ENCODE results near the gene TPPP. TPM values are rescaled to one million over a fixed set of nuclear protein-coding genes. Genes with fewer than 3 reads are reported as not detected.

The TPPP gene
- total and polyA plus RNA-seq, 2 of the 13 experiments (the other 11 are each of a cell fraction or from before 2014, with no cell fraction given): 0.07 TPM; not detected in 1

DNA sequence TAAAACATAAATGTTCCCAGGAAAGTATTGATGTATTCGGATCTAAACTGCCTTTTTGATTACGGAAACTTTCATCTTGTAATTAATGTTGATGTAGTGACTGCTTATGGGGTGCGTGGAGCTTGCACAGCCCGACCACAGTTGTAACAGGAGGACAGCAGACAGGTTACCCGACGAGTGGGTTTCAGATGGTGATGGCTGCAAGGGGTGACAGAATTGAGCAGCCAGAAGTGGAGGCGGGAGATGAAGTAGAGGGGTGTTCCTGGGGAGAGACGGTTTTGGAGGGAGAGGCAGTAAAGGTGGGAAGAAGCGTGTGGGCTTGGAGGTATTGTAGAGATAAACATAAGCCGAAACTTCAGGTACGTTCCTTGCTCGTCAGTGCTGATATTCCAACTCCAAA is 75.3 kb downstream of the TPPP start:
- Histone ChIP-seq H3K36me3 (replicated peaks in 1 of 2; ENCODE audit: control insufficient read depth in 1 of 2, insufficient read depth in 2 of 2, low read length in 2 of 2) (peaks cover 13 to 51% of the 10 kb centered on the region in 2 experiments; a peak in 4 of 5 replicates), H2AFZ (ENCODE audit: low read length) (no peak overlapping the region), H3K4me3 (replicated peaks in 1 of 3; ENCODE audit: insufficient read depth in 1 of 3, low read depth in 2 of 3, low read length in 3 of 3) (no peak overlapping the region), H4K20me1 (ENCODE audit: insufficient read depth, low read length) (no peaks in the 10 kb centered on the region), H3K4me1 (ENCODE audit: insufficient read depth, low read length) (peaks cover 77% of the 10 kb centered on the region), H3K4me2 (ENCODE audit: low read depth, low read length) (no peak overlapping the region), H3K9me3 (ENCODE audit: low read length) (no peaks in the 10 kb centered on the region), H3K27ac (ENCODE audit: extremely low read length, insufficient read depth, low read length) (no peak overlapping the region), H3K9ac (ENCODE audit: insufficient read depth, low read depth, low read length) (no peak overlapping the region), H3K79me2 (ENCODE audit: insufficient read depth, low read length) (peaks cover 46% of the 10 kb centered on the region), H3K27me3 (ENCODE audit: control insufficient read depth in 1 of 2, insufficient read depth in 2 of 2, low read length in 2 of 2) (no peaks in the 10 kb centered on the region)
- POLR2A ChIA-PET: no interaction called here
- whole genome bisulfite sequencing (ENCODE audit: low lambda C conversion rate): 94% methylated on average over 12 of the region's 12 CpGs
- CTCF ChIA-PET (ENCODE audit: low intra/inter-chr PET ratio, low total read pairs): no interaction called here
- TF ChIP-seq SALL1 (CRISPR knock-in tag; IDR thresholded peaks at IDR 0.05): no peak
- TF ChIP-seq PRPF4 (IDR thresholded peaks at IDR 0.05; ENCODE audit: low read depth, low read length, poor library complexity, severe bottlenecking): peak; percentile 26
- intact Hi-C loops (cut with micrococcal nuclease; ENCODE audit: unreplicated experiment) (loop anchor here (10.0 kb wide), 1 partner anchor 83 kb away; no protein-coding TSS in a partner anchor), in situ Hi-C loops (cut with HindIII; ENCODE audit: extremely low pct_ligation_motif_present, low pct_unique_long_range_greater_than_20kb) (no loop called here)
- FAIRE-seq (no peak), DNase-seq (ENCODE audit: low spot score) (no peak), ATAC-seq (no peak)
- no TSS peak for BruUV-seq (replicated peaks)

DNA sequence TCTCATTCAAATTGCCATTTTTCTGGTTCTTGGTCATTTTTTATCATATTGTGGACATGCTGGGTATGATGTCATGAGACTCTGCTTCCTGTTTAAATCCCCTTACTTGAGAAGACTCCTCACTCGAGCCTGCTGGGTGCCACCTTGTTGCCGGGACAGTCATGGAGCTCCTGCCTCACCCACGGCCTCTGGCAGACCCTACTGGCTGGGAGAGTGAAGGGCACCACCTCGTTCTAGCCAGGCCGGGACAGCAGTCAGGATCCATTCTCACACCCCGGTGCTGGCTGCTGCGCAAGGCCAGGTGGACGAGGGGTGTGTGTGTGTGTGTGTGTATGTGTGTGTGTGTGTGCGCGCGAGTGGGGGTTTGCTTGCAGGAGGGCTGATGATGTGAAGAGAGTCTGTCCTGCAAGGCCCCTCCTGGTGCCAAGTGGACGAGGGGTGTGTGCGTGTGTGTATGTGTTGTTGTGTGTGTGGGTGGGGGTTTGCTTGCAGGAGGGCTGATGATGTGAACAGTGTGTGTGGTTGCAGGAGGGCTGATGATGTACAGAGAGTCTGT is 76.6 kb downstream of the TPPP start:
- peak; percentile 18; the same call in 2 of the 3 replicates for ATAC-seq
- no peak for DNase-seq (ENCODE audit: low spot score)
- Histone ChIP-seq H3K9me3 (ENCODE audit: low read length) (no peaks in the 10 kb centered on the region), H3K9ac (ENCODE audit: insufficient read depth, low read depth, low read length) (no peak overlapping the region), H3K27ac (ENCODE audit: extremely low read length, insufficient read depth, low read length) (peak overlapping the region; percentile 23), H3K4me3 (replicated peaks in 1 of 3; ENCODE audit: insufficient read depth in 1 of 3, low read depth in 2 of 3, low read length in 3 of 3) (no peak overlapping the region), H4K20me1 (ENCODE audit: insufficient read depth, low read length) (no peaks in the 10 kb centered on the region), H2AFZ (ENCODE audit: low read length) (no peak overlapping the region), H3K36me3 (replicated peaks in 1 of 2; ENCODE audit: control insufficient read depth in 1 of 2, insufficient read depth in 2 of 2, low read length in 2 of 2) (peaks cover 11 to 39% of the 10 kb centered on the region in 2 experiments; a peak in 4 of 5 replicates), H3K27me3 (ENCODE audit: control insufficient read depth in 1 of 2, insufficient read depth in 2 of 2, low read length in 2 of 2) (no peaks in the 10 kb centered on the region), H3K79me2 (ENCODE audit: insufficient read depth, low read length) (peaks cover 51% of the 10 kb centered on the region), H3K4me1 (ENCODE audit: insufficient read depth, low read length) (peaks cover 78% of the 10 kb centered on the region), H3K4me2 (ENCODE audit: low read depth, low read length) (no peak overlapping the region)
- ChIA-PET POLR2A (no interaction called here), CTCF (ENCODE audit: low intra/inter-chr PET ratio, low total read pairs) (no interaction called here)
- in situ Hi-C loops (cut with HindIII; ENCODE audit: extremely low pct_ligation_motif_present, low pct_unique_long_range_greater_than_20kb) (no loop called here), intact Hi-C loops (cut with micrococcal nuclease; ENCODE audit: unreplicated experiment) (loop anchor here (10.0 kb wide), 1 partner anchor 82 kb away; no protein-coding TSS in a partner anchor)
- no peak for FAIRE-seq
- WGBS (ENCODE audit: low lambda C conversion rate): 85% methylated on average over 12 of the region's 13 CpGs
- BruUV-seq (replicated peaks): no TSS peak
- no peak for TF ChIP-seq SIX1 (CRISPR knock-in tag; IDR thresholded peaks at IDR 0.05; ENCODE audit: borderline replicate concordance)
- TF ChIP-seq ZEB1 (IDR thresholded peaks at IDR 0.05; ENCODE audit: insufficient replicate concordance, low read depth): no peak
- TF ChIP-seq STAG1 (CRISPR knock-in tag; IDR thresholded peaks at IDR 0.05): peak; percentile 60
- TF ChIP-seq, protein P1, sequence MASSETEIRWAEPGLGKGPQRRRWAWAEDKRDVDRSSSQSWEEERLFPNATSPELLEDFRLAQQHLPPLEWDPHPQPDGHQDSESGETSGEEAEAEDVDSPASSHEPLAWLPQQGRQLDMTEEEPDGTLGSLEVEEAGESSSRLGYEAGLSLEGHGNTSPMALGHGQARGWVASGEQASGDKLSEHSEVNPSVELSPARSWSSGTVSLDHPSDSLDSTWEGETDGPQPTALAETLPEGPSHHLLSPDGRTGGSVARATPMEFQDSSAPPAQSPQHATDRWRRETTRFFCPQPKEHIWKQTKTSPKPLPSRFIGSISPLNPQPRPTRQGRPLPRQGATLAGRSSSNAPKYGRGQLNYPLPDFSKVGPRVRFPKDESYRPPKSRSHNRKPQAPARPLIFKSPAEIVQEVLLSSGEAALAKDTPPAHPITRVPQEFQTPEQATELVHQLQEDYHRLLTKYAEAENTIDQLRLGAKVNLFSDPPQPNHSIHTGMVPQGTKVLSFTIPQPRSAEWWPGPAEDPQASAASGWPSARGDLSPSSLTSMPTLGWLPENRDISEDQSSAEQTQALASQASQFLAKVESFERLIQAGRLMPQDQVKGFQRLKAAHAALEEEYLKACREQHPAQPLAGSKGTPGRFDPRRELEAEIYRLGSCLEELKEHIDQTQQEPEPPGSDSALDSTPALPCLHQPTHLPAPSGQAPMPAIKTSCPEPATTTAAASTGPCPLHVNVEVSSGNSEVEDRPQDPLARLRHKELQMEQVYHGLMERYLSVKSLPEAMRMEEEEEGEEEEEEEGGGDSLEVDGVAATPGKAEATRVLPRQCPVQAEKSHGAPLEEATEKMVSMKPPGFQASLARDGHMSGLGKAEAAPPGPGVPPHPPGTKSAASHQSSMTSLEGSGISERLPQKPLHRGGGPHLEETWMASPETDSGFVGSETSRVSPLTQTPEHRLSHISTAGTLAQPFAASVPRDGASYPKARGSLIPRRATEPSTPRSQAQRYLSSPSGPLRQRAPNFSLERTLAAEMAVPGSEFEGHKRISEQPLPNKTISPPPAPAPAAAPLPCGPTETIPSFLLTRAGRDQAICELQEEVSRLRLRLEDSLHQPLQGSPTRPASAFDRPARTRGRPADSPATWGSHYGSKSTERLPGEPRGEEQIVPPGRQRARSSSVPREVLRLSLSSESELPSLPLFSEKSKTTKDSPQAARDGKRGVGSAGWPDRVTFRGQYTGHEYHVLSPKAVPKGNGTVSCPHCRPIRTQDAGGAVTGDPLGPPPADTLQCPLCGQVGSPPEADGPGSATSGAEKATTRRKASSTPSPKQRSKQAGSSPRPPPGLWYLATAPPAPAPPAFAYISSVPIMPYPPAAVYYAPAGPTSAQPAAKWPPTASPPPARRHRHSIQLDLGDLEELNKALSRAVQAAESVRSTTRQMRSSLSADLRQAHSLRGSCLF (CRISPR knock-in tag; IDR thresholded peaks at IDR 0.05; ENCODE audit: borderline replicate concordance): no peak
- peak; percentile 39; the same call in 1 of the 2 replicates for TF ChIP-seq HNRNPL (IDR thresholded peaks at IDR 0.05; ENCODE audit: low read depth, low read length)
- TF ChIP-seq AGO2 (optimal IDR thresholded peaks at IDR 0.05; ENCODE audit: low read depth, low read length): peak; percentile 31
- TF ChIP-seq CTCF (CRISPR knock-in tag; IDR thresholded peaks at IDR 0.05): peak; percentile 61
- TF ChIP-seq RAD51 (IDR thresholded peaks at IDR 0.05; ENCODE audit: borderline replicate concordance): no peak
- TF ChIP-seq ZNF121 (CRISPR knock-in tag; IDR thresholded peaks at IDR 0.05): peak; percentile 95

All from HepG2 (cell line).